ENCODE data around the gene SERPINB8. TPM values are rescaled to one million over a fixed set of nuclear protein-coding genes. Genes with fewer than 3 reads are reported as not detected.

Gene SERPINB8
- total and polyA plus RNA-seq, 2 donors (not counting 1 experiment from before 2014, with no cell fraction given): 14.4 to 22.1 TPM

GRCh38 chr18:63936156-63936931 is 33.5 kb upstream of the SERPINB8 start:
- H3K4me3 ChIP-seq (ENCODE audit: control extremely low read depth in 1 of 5, extremely low read depth in 1 of 5, insufficient read depth in 1 of 5, low read depth in 2 of 5, low read length in 4 of 5): peak overlapping the region; percentile 32 to 73 (median 65)
- peak overlapping the region in 1 of 2 donors; percentile 7 for H3K27ac ChIP-seq (ENCODE audit: low read length in 2 of 2)
- peak overlapping the region; percentile 94 for H2AFZ ChIP-seq (ENCODE audit: insufficient read depth, low read depth, low read length, poor library complexity, severe bottlenecking)
- peaks cover 0 to 7% (median 0%) of the 10 kb centered on the region in 3 donors for H3K9me3 ChIP-seq (ENCODE audit: control extremely low read depth in 1 of 3, control insufficient read depth in 2 of 3, insufficient read depth in 1 of 3, low read length in 2 of 3)
- H3K4me1 ChIP-seq (ENCODE audit: control insufficient read depth in 2 of 2, insufficient read depth in 2 of 2, low read length in 2 of 2): peaks cover 11 to 14% of the 10 kb centered on the region in 2 donors
- TF ChIP-seq EZH2 (IDR thresholded peaks at IDR 0.05; ENCODE audit: borderline replicate concordance, insufficient read depth, low read depth, low read length, poor library complexity, severe bottlenecking): no peak
- TF ChIP-seq CTCF (IDR thresholded peaks at IDR 0.05): peak; percentile 69
- POLR2A ChIA-PET: no interaction called here
- peak overlapping the region; percentile 97 for H3K4me2 ChIP-seq (replicated peaks; ENCODE audit: low read depth, low read length, poor library complexity, severe bottlenecking)
- ATAC-seq (ENCODE audit: low read depth): peak; percentile 89
- no peaks in the 10 kb centered on the region for H3K79me2 ChIP-seq (ENCODE audit: control insufficient read depth, insufficient read depth, low read length)
- Mint-ChIP-seq H3K4me3 (no peak overlapping the region), H3K9me3 (ENCODE audit: insufficient read depth) (no peaks in the 10 kb centered on the region), H3K27ac (no peak overlapping the region), H3K4me1 (peaks cover 5% of the 10 kb centered on the region), H3K27me3 (peaks cover 4% of the 10 kb centered on the region)
- CTCF ChIA-PET: interaction anchor here (0.6 to 6.2 kb wide), 18 partner anchors 14 to 445 kb away, joined by 3 to 64 read pairs (median 4); partner anchors contain the start of gene SERPINB8
- peaks cover 0 to 17% (median 4%) of the 10 kb centered on the region in 4 experiments for H3K27me3 ChIP-seq (replicated peaks in 1 of 4; ENCODE audit: control extremely low read depth in 1 of 4, control insufficient read depth in 3 of 4, insufficient read depth in 4 of 4, low read length in 3 of 4)
- WGBS (ENCODE audit: insufficient coverage): 1% methylated on average over 39 of the region's 54 CpGs
- DNase-seq: peak; percentile 77
- H3K9ac ChIP-seq (ENCODE audit: low read length): peak overlapping the region; percentile 71
- H3K36me3 ChIP-seq (replicated peaks in 1 of 2; ENCODE audit: control extremely low read depth in 1 of 2, control insufficient read depth in 1 of 2, extremely low read depth in 1 of 2, insufficient read depth in 2 of 2, low read length in 1 of 2): no peaks in the 10 kb centered on the region
- no peaks in the 10 kb centered on the region for H4K20me1 ChIP-seq (ENCODE audit: control insufficient read depth, insufficient read depth, low read length, poor library complexity, severe bottlenecking)
- intact Hi-C loops (cut with micrococcal nuclease): loop anchor here (1.0 to 5.0 kb wide), 4 partner anchors 13 to 418 kb away; partner anchors contain the start of genes HMSD and SERPINB8
